ENCODE results near the gene WDR13.

- peak; percentile 24 for TF ChIP-seq POLR2A (IDR thresholded peaks at IDR 0.05; ENCODE audit: low read depth, low read length)
- peak; percentile 49; the same call in 1 of the 2 replicates for TF ChIP-seq POLR2AphosphoS5 (IDR thresholded peaks at IDR 0.05; ENCODE audit: low read depth, low read length)
- TF ChIP-seq PAX5 (IDR thresholded peaks at IDR 0.05; ENCODE audit: insufficient read depth, low read length, severe bottlenecking): no peak
- no peak for TF ChIP-seq TAF1 (IDR thresholded peaks at IDR 0.05; ENCODE audit: low read depth, low read length)
- no peak for TF ChIP-seq SPI1 (IDR thresholded peaks at IDR 0.05; ENCODE audit: low read depth, low read length)
- TF ChIP-seq POU2F2 (IDR thresholded peaks at IDR 0.05; ENCODE audit: low read depth, low read length): no peak
These were observed 18.6 kb upstream of the WDR13 start for GRCh38 chrX:48578661-48579128.
